B cell (primary cell): ENCODE measurements around the gene ST3GAL3. TPM values are rescaled to one million over a fixed set of nuclear protein-coding genes. Genes with fewer than 3 reads are reported as not detected.
A peak's percentile ranks its signal among the peaks of the same experiment; 100 is the strongest.

Source experiments
- ATAC-seq: fragments of 200-7000 bp; cut with Tn5 transposase; one replicate; pipeline ENCODE4 v1.10.0; 2021; ENCODE audit warnings: low read depth, mild to moderate bottlenecking, moderate number of reproducible peaks, moderate library complexity
- CTCF ChIA-PET: fragments of 350-600 bp; sonication (Branson Sonifier 250); formaldehyde crosslinking; loops from one replicate; lab custom pipeline; 2021; ENCODE audit warnings: antibody characterized with exemption, inconsistent platforms; lab: Charles Lee
- POLR2A ChIA-PET: fragments of 350-600 bp; sonication (Branson Sonifier 250); formaldehyde crosslinking; loops from one replicate; lab custom pipeline; 2021; ENCODE audit warnings: antibody characterized with exemption; lab: Charles Lee
- DNase-seq: peaks from one replicate; pipeline ENCODE4 v3.0.0; 2013
- H2AFZ ChIP-seq: 2 replicates; pipeline ENCODE4 v1.6.1; 2012; ENCODE audit warnings: mild to moderate bottlenecking, low read depth, low read length; ENCODE audit not compliant: insufficient read depth, poor library complexity, severe bottlenecking
- H3K27ac ChIP-seq, 2 donors: 1 replicate in 1 of 2; 2 replicates in 1 of 2; pipeline ENCODE4 v1.5.1; 2012 to 2013; ENCODE audit warnings: low read length in 2 of 2, mild to moderate bottlenecking in 2 of 2, moderate library complexity in 1 of 2
- H3K27me3 ChIP-seq, 4 experiments: fragments of 200-600 bp in 1 of 4; sonication (generic) in 1 of 4; replicated peaks in 1 of 4; 1 replicate in 2 of 4; 2 replicates in 2 of 4; pipeline versions ENCODE4 v1.6.1 to v1.7.0; 2013 to 2016; ENCODE audit warnings: low read length in 3 of 4, mild to moderate bottlenecking in 2 of 4, mixed read lengths in 1 of 4, moderate library complexity in 1 of 4; ENCODE audit not compliant: insufficient read depth in 4 of 4, control insufficient read depth in 3 of 4; ENCODE audit errors: control extremely low read depth in 1 of 4
- H3K36me3 ChIP-seq, 2 experiments: replicated peaks in 1 of 2; 1 replicate in 1 of 2; 2 replicates in 1 of 2; pipeline versions ENCODE4 v1.6.1 to v1.7.1; 2013; ENCODE audit warnings: low read length in 1 of 2; ENCODE audit not compliant: insufficient read depth in 2 of 2, control insufficient read depth in 1 of 2; ENCODE audit errors: control extremely low read depth in 1 of 2, extremely low read depth in 1 of 2
- H3K4me1 ChIP-seq, 2 donors: fragments of 200-600 bp in 1 of 2; sonication (generic) in 1 of 2; 1 replicate in 1 of 2; 2 replicates in 1 of 2; pipeline versions ENCODE4 v1.5.1 to v1.6.1; 2013 to 2017; ENCODE audit warnings: low read length in 2 of 2; ENCODE audit not compliant: control insufficient read depth in 2 of 2, insufficient read depth in 2 of 2
- H3K4me2 ChIP-seq: replicated peaks from 2 replicates; pipeline ENCODE3; 2012; ENCODE audit warnings: mild to moderate bottlenecking, low read depth, low read length; ENCODE audit not compliant: poor library complexity, severe bottlenecking
- H3K4me3 ChIP-seq, 5 experiments: fragments of 200-600 bp in 1 of 5; sonication (generic) in 1 of 5; 1 replicate in 3 of 5; 2 replicates in 2 of 5; pipeline versions ENCODE4 v1.5.1 to v1.7.0; 2011 to 2016; ENCODE audit warnings: low read length in 4 of 5, mild to moderate bottlenecking in 4 of 5, low read depth in 2 of 5, control low read depth in 1 of 5, moderate library complexity in 1 of 5; ENCODE audit not compliant: insufficient read depth in 1 of 5; ENCODE audit errors: control extremely low read depth in 1 of 5, extremely low read depth in 1 of 5
- H3K79me2 ChIP-seq: fragments of 200-600 bp; sonication (generic); one replicate; pipeline ENCODE4 v1.6.0; 2016; ENCODE audit warnings: low read length; ENCODE audit not compliant: control insufficient read depth, insufficient read depth
- H3K9ac ChIP-seq: fragments of 200-600 bp; sonication (generic); 2 replicates; pipeline ENCODE4 v1.6.1; 2017; ENCODE audit warnings: mild to moderate bottlenecking, low read length, moderate library complexity
- H3K9me3 ChIP-seq, 3 donors: one replicate each; pipeline versions ENCODE4 v1.6.1 to v1.7.1; 2013; ENCODE audit warnings: low read length in 2 of 3; ENCODE audit not compliant: control insufficient read depth in 2 of 3, insufficient read depth in 1 of 3; ENCODE audit errors: control extremely low read depth in 1 of 3
- H4K20me1 ChIP-seq: 2 replicates; pipeline ENCODE4 v1.6.0; 2012; ENCODE audit warnings: mild to moderate bottlenecking, low read length; ENCODE audit not compliant: insufficient read depth, control insufficient read depth, poor library complexity, severe bottlenecking
- H3K27ac Mint-ChIP-seq: one replicate; pipeline ENCODE4 v1.8.0; 2021; ENCODE audit warnings: mixed read lengths
- H3K27me3 Mint-ChIP-seq: one replicate; pipeline ENCODE4 v1.8.0; 2021; ENCODE audit warnings: mixed read lengths
- H3K4me1 Mint-ChIP-seq: one replicate; pipeline ENCODE4 v1.8.0; 2021; ENCODE audit warnings: mixed read lengths
- H3K4me3 Mint-ChIP-seq: one replicate; pipeline ENCODE4 v1.8.0; 2021; ENCODE audit warnings: mixed read lengths
- H3K9me3 Mint-ChIP-seq: one replicate; pipeline ENCODE4 v1.8.0; 2022; ENCODE audit warnings: mixed read lengths; ENCODE audit not compliant: insufficient read depth
- CTCF ChIP-seq: fragments of 200-600 bp; IDR thresholded peaks from one replicate; pipeline ENCODE4 v1.8.0; 2022; ENCODE audit warnings: antibody characterized with exemption, mild to moderate bottlenecking
- EZH2 ChIP-seq: IDR thresholded peaks from 2 replicates; pipeline ENCODE4 v1.6.1; 2012; ENCODE audit warnings: borderline replicate concordance, low read depth, mild to moderate bottlenecking, moderate library complexity, low read length; ENCODE audit not compliant: insufficient read depth, poor library complexity, severe bottlenecking
- WGBS: methylation state at CpG from one replicate; pipeline ENCODE4 v1.1.5; 2013; ENCODE audit warnings: missing lambda C conversion rate; ENCODE audit not compliant: insufficient coverage; 5-methylcytosine and 5-hydroxymethylcytosine counted together
- intact Hi-C: fragments of 100-400 bp; cut with micrococcal nuclease; formaldehyde crosslinking; loops from one replicate; pipeline ENCODE4 v1.10.0; 2022
- polyA plus RNA-seq: library from polyadenylated mRNA; depleted of rRNA; stranded (reverse); fragments of >200 nt; gene quantifications from 2 replicates; pipeline ENCODE4 v1.2.3, GENCODE V29; 2012
- total RNA-seq, 2 donors: library from RNA; stranded (reverse); fragments of 120-200 nt in 1 of 2; gene quantifications; 1 replicate in 1 of 2; 2 replicates in 1 of 2; pipeline versions ENCODE4 v1.2.3 to v1.2.4, GENCODE V29; 2013 to 2022

ST3GAL3 gene
- total and polyA plus RNA-seq, 2 donors (not counting 1 experiment from before 2014, with no cell fraction given) = 16.8 to 31.4 TPM

GRCh38 chr1:43936431-43937151 lies 229.3 kb downstream of the ST3GAL3 start:
- Mint-ChIP-seq H3K27me3 (peaks cover 26% of the 10 kb centered on the region), H3K4me3 (peak overlapping the region; percentile 80), H3K9me3 (no peaks in the 10 kb centered on the region), H3K27ac (no peak overlapping the region), H3K4me1 (peaks cover 21% of the 10 kb centered on the region)
- H2AFZ ChIP-seq = no peak overlapping the region
- ChIA-PET CTCF (interaction anchor here (1.4 to 10.3 kb wide), 3 partner anchors 9 to 172 kb away, joined by 3 to 118 read pairs (median 5); no protein-coding TSS in a partner anchor), POLR2A (no interaction called here)
- H3K27ac ChIP-seq = no peak overlapping the region
- H3K4me2 ChIP-seq = peak overlapping the region; percentile 74
- peak overlapping the region; percentile 47 for H3K9ac ChIP-seq
- H3K4me3 ChIP-seq = peak overlapping the region in 2 of 5 experiments; percentile 38 to 52
- no peaks in the 10 kb centered on the region for H3K36me3 ChIP-seq
- TF ChIP-seq EZH2 = no peak
- TF ChIP-seq CTCF = peak; percentile 11
- H4K20me1 ChIP-seq = no peaks in the 10 kb centered on the region
- H3K9me3 ChIP-seq = peaks cover 0 to 14% (median 0%) of the 10 kb centered on the region in 3 donors
- intact Hi-C loops = no loop called here
- ATAC-seq (peak; percentile 41), DNase-seq (peak; percentile 47)
- peaks cover 29 to 30% of the 10 kb centered on the region in 2 donors for H3K4me1 ChIP-seq
- H3K79me2 ChIP-seq = no peaks in the 10 kb centered on the region
- 14% methylated on average over 55 of the region's 56 CpGs for WGBS
- H3K27me3 ChIP-seq = peaks cover 0 to 44% (median 26%) of the 10 kb centered on the region in 4 experiments
